Neural progenitor cell (in vitro differentiated cells): ENCODE results near the gene MAGEB17. TPM values are rescaled to one million over a fixed set of nuclear protein-coding genes. Genes with fewer than 3 reads are reported as not detected.
A peak's percentile ranks its signal among the peaks of the same experiment; 100 is the strongest.

Experiments
- DNase-seq: peaks from one replicate; pipeline ENCODE4 v3.0.0-alpha.2; 2016; ENCODE audit warnings: low spot score
- H2AFZ ChIP-seq: fragments of 200-600 bp; sonication (generic); replicated peaks from 2 replicates; pipeline ENCODE4 v1.6.1; 2016; ENCODE audit warnings: antibody characterized with exemption
- H3F3A ChIP-seq: fragments of 200-600 bp; sonication (generic); 2 replicates; pipeline ENCODE4 v1.6.1; 2016; ENCODE audit warnings: antibody characterized with exemption, low read depth
- H3K27ac ChIP-seq: fragments of 200-600 bp; sonication (generic); 2 replicates; pipeline ENCODE4 v1.5.1; 2016; ENCODE audit warnings: mild to moderate bottlenecking
- H3K27me3 ChIP-seq: fragments of 200-600 bp; sonication (generic); 2 replicates; pipeline ENCODE4 v1.6.1; 2016; ENCODE audit warnings: mild to moderate bottlenecking, moderate library complexity
- H3K36me3 ChIP-seq: fragments of 200-600 bp; sonication (generic); 2 replicates; pipeline ENCODE4 v1.5.1; 2016
- H3K4me1 ChIP-seq: fragments of 200-600 bp; sonication (generic); 2 replicates; pipeline ENCODE4 v1.6.1; 2016; ENCODE audit warnings: mixed run types
- H3K4me2 ChIP-seq: fragments of 200-600 bp; sonication (generic); 2 replicates; pipeline ENCODE4 v1.6.1; 2016
- H3K4me3 ChIP-seq: fragments of 200-600 bp; sonication (generic); 2 replicates; pipeline ENCODE4 v1.5.1; 2016
- H3K79me2 ChIP-seq: fragments of 200-600 bp; sonication (generic); 2 replicates; pipeline ENCODE4 v1.6.1; 2016; ENCODE audit warnings: low read depth
- H3K9ac ChIP-seq: fragments of 200-600 bp; sonication (generic); 2 replicates; pipeline ENCODE4 v1.6.1; 2016
- H3K9me3 ChIP-seq: fragments of 200-600 bp; sonication (generic); 2 replicates; pipeline ENCODE4 v1.5.1; 2016; ENCODE audit warnings: low read depth
- H4K20me1 ChIP-seq: fragments of 200-600 bp; sonication (generic); 2 replicates; pipeline ENCODE4 v1.6.1; 2016; ENCODE audit warnings: low read depth
- H3K27ac Mint-ChIP-seq: 3 replicates; pipeline ENCODE4 v1.8.0; 2021; ENCODE audit warnings: mixed read lengths
- H3K27me3 Mint-ChIP-seq: 2 replicates; pipeline ENCODE4 v1.8.0; 2022; ENCODE audit warnings: low read depth, mild to moderate bottlenecking, inconsistent platforms, moderate library complexity, mixed read lengths; ENCODE audit not compliant: insufficient read depth
- H3K36me3 Mint-ChIP-seq: 3 replicates; pipeline ENCODE4 v1.8.0; 2021; ENCODE audit warnings: mixed read lengths
- H3K4me1 Mint-ChIP-seq: 3 replicates; pipeline ENCODE4 v1.8.0; 2021; ENCODE audit warnings: mixed read lengths
- H3K4me3 Mint-ChIP-seq: 3 replicates; pipeline ENCODE4 v1.8.0; 2021; ENCODE audit warnings: mild to moderate bottlenecking, moderate library complexity, mixed read lengths
- H3K9me3 Mint-ChIP-seq: 3 replicates; pipeline ENCODE4 v1.8.0; 2020; ENCODE audit warnings: mixed read lengths
- CTCF ChIP-seq: fragments of 200-600 bp; sonication (generic); IDR thresholded peaks from 2 replicates; pipeline ENCODE4 v1.5.1; 2017; ENCODE audit warnings: antibody characterized with exemption, mild to moderate bottlenecking
- EZH2 ChIP-seq: fragments of 200-600 bp; sonication (generic); IDR thresholded peaks from 2 replicates; pipeline ENCODE4 v1.6.1; 2017; ENCODE audit warnings: antibody characterized with exemption, mild to moderate bottlenecking, moderate library complexity
- EZH2phosphoT487 ChIP-seq: fragments of 200-600 bp; sonication (generic); IDR thresholded peaks from 2 replicates; pipeline ENCODE4 v1.6.1; 2017; ENCODE audit warnings: antibody characterized with exemption
- total RNA-seq: library from RNA; depleted of rRNA; stranded (reverse); fragments of >200 nt; gene quantifications from 2 replicates; pipeline ENCODE4 v1.2.3, GENCODE V29; 2015; ENCODE audit warnings: low replicate concordance

Gene MAGEB17
- total RNA-seq, 1 donor from 2014 or later: 0.09 TPM

GRCh38 chrX:16186380-16187007 is 19.2 kb downstream of the MAGEB17 start:
- H3K9me3 ChIP-seq: no peaks in the 10 kb centered on the region
- H3K4me1 ChIP-seq: peaks cover 14% of the 10 kb centered on the region
- no peaks in the 10 kb centered on the region for H3K27me3 ChIP-seq
- H3K4me1 Mint-ChIP-seq: no peaks in the 10 kb centered on the region
- peaks cover 7% of the 10 kb centered on the region for H3F3A ChIP-seq
- H2AFZ ChIP-seq: no peak overlapping the region
- H3K27me3 Mint-ChIP-seq: peaks cover 4% of the 10 kb centered on the region
- no peak overlapping the region for H3K4me2 ChIP-seq
- H3K27ac Mint-ChIP-seq: no peak overlapping the region
- H3K36me3 Mint-ChIP-seq: no peaks in the 10 kb centered on the region
- no peak overlapping the region for H3K4me3 Mint-ChIP-seq
- no peak overlapping the region for H3K27ac ChIP-seq
- no peak for DNase-seq
- H3K4me3 ChIP-seq: no peak overlapping the region
- no peaks in the 10 kb centered on the region for H3K36me3 ChIP-seq
- peaks cover 3% of the 10 kb centered on the region for H3K79me2 ChIP-seq
- H4K20me1 ChIP-seq: no peaks in the 10 kb centered on the region
- TF ChIP-seq CTCF (no peak), EZH2phosphoT487 (no peak), EZH2 (no peak)
- no peak overlapping the region for H3K9ac ChIP-seq
- no peaks in the 10 kb centered on the region for H3K9me3 Mint-ChIP-seq

- TF ChIP-seq EZH2 (no peak), CTCF (no peak), EZH2phosphoT487 (no peak)
- H3K27me3 Mint-ChIP-seq: peaks cover 4% of the 10 kb centered on the region
- Histone ChIP-seq H3K4me2 (no peak overlapping the region), H4K20me1 (no peaks in the 10 kb centered on the region), H3F3A (peaks cover 7% of the 10 kb centered on the region), H3K4me1 (peaks cover 21% of the 10 kb centered on the region), H3K27ac (no peak overlapping the region), H3K79me2 (peaks cover 3% of the 10 kb centered on the region), H3K9me3 (no peaks in the 10 kb centered on the region), H3K9ac (no peak overlapping the region), H3K4me3 (no peak overlapping the region), H3K27me3 (no peaks in the 10 kb centered on the region), H3K36me3 (no peaks in the 10 kb centered on the region), H2AFZ (peak overlapping the region; percentile 47)
- no peaks in the 10 kb centered on the region for H3K36me3 Mint-ChIP-seq
- no peak for DNase-seq
- no peak overlapping the region for H3K4me3 Mint-ChIP-seq
- H3K9me3 Mint-ChIP-seq: no peaks in the 10 kb centered on the region
- H3K4me1 Mint-ChIP-seq: no peaks in the 10 kb centered on the region
- H3K27ac Mint-ChIP-seq: no peak overlapping the region
These were observed 19.9 kb downstream of the MAGEB17 start for GRCh38 chrX:16187024-16187760.

GRCh38 chrX:16188687-16189086 is 21.4 kb downstream of the MAGEB17 start:
- no peaks in the 10 kb centered on the region for H3K36me3 Mint-ChIP-seq
- H3K27ac ChIP-seq: no peak overlapping the region
- peaks cover 21% of the 10 kb centered on the region for H3K4me1 ChIP-seq
- H3K9ac ChIP-seq: no peak overlapping the region
- H3K27me3 ChIP-seq: no peaks in the 10 kb centered on the region
- no peak overlapping the region for H3K4me2 ChIP-seq
- H3K9me3 ChIP-seq: no peaks in the 10 kb centered on the region
- H2AFZ ChIP-seq: no peak overlapping the region
- no peaks in the 10 kb centered on the region for H3K27me3 Mint-ChIP-seq
- no peaks in the 10 kb centered on the region for H3K4me1 Mint-ChIP-seq
- no peak for DNase-seq
- no peak overlapping the region for H3K4me3 ChIP-seq
- H3K27ac Mint-ChIP-seq: no peak overlapping the region
- peaks cover 7% of the 10 kb centered on the region for H3F3A ChIP-seq
- H3K4me3 Mint-ChIP-seq: no peak overlapping the region
- TF ChIP-seq CTCF: no peak
- H3K79me2 ChIP-seq: peaks cover 3% of the 10 kb centered on the region
- H4K20me1 ChIP-seq: no peaks in the 10 kb centered on the region
- no peaks in the 10 kb centered on the region for H3K9me3 Mint-ChIP-seq
- H3K36me3 ChIP-seq: no peaks in the 10 kb centered on the region
